ENCODE data around the gene TMEM267.
"Not testable (repeated sequence)": the region's sequence is repeated elsewhere in the genome, so short reads cannot be mapped to it uniquely, and the experiment has no call there.

TMEM267 gene

GRCh38 chr5:43485406-43485805 is 1.7 kb upstream of the TMEM267 start:
- Histone ChIP-seq H3K4me3 (no peak overlapping the region), H3K27ac (no peak overlapping the region)
- DNase-seq (ENCODE audit: low spot score) = no peak
- no peak for TF ChIP-seq CTCF (IDR thresholded peaks at IDR 0.05)

GRCh38 chr5:43484106-43484849 is 613 bp upstream of the TMEM267 start:
- peak; percentile 49 for TF ChIP-seq CTCF (IDR thresholded peaks at IDR 0.05)
- Histone ChIP-seq H3K27ac (peak overlapping the region; percentile 97 to 98), H3K4me3 (peak overlapping the region; percentile 92)
- peak; percentile 89 for DNase-seq (ENCODE audit: low spot score)

GRCh38 chr5:43482490-43483297 is 971 bp downstream of the TMEM267 start:
- TF ChIP-seq CTCF (IDR thresholded peaks at IDR 0.05) = no peak
- Histone ChIP-seq H3K27ac (peak overlapping the region; percentile 97 to 98), H3K4me3 (peak overlapping the region; percentile 92)
- DNase-seq (ENCODE audit: low spot score) = no peak

- no peak overlapping the region for H3K27ac ChIP-seq
- no peak for DNase-seq (ENCODE audit: low spot score)
- H3K4me3 ChIP-seq = no peak overlapping the region
- TF ChIP-seq CTCF (IDR thresholded peaks at IDR 0.05) = no peak
Measured at GRCh38 chr5:43469671-43470391, 13.8 kb downstream of the TMEM267 start.

GRCh38 chr5:43467100-43467499 is 16.6 kb downstream of the TMEM267 start:
- no peak overlapping the region for H3K27ac ChIP-seq
- no peak for DNase-seq (ENCODE audit: low spot score)
- TF ChIP-seq CTCF (IDR thresholded peaks at IDR 0.05) = no peak

GRCh38 chr5:43465455-43465854 is 18.2 kb downstream of the TMEM267 start:
- H3K4me3 ChIP-seq; DNase-seq (ENCODE audit: low spot score); H3K27ac ChIP-seq: not testable (repeated sequence)

More at GRCh38 chr5:43467100-43467499, 16.6 kb downstream of the TMEM267 start:
- H3K4me3 ChIP-seq = no peak overlapping the region

- no peak for DNase-seq (ENCODE audit: low spot score)
- H3K4me3 ChIP-seq = no peak overlapping the region
- no peak overlapping the region for H3K27ac ChIP-seq
- TF ChIP-seq CTCF (IDR thresholded peaks at IDR 0.05) = no peak
Measured at GRCh38 chr5:43461066-43461465, 22.6 kb downstream of the TMEM267 start.

Data from coronary artery (tissue), 2 donors.